Cardiac muscle cell (in vitro differentiated cells and primary cell): Measurements from ENCODE around the gene CCL3. TPM values are rescaled to one million over a fixed set of nuclear protein-coding genes. Genes with fewer than 3 reads are reported as not detected.

Source experiments
- DNase-seq, 2 donors: peaks; one replicate each; pipeline versions ENCODE4 v3.0.0 to v3.0.0-alpha.2; 2010 to 2017; ENCODE audit warnings: low read depth in 1 of 2, low spot score in 1 of 2
- H3K27ac ChIP-seq: fragments of 200-600 bp; sonication (generic); 2 replicates; pipeline ENCODE4 v1.5.1; 2016
- H3K27me3 ChIP-seq: fragments of 200-600 bp; sonication (generic); 2 replicates; pipeline ENCODE4 v1.6.0; 2016; ENCODE audit warnings: control low read depth
- H3K36me3 ChIP-seq: fragments of 200-600 bp; sonication (generic); 2 replicates; pipeline ENCODE4 v1.5.1; 2016; ENCODE audit warnings: control low read depth
- H3K4me1 ChIP-seq: fragments of 200-600 bp; sonication (generic); 2 replicates; pipeline ENCODE4 v1.8.1; 2017; ENCODE audit warnings: low read depth, mild to moderate bottlenecking, mixed run types
- H3K4me3 ChIP-seq: fragments of 200-600 bp; sonication (generic); 2 replicates; pipeline ENCODE4 v1.5.1; 2016; ENCODE audit warnings: mild to moderate bottlenecking
- H3K9me3 ChIP-seq: fragments of 200-600 bp; sonication (generic); 2 replicates; pipeline ENCODE4 v1.5.1; 2017; ENCODE audit warnings: low read depth, mild to moderate bottlenecking, control low read depth
- polyA plus RNA-seq: library from polyadenylated mRNA; unstranded; fragments of >200 nt; fragmentation: Nextera tagmentation; extraction: Ambion mirVana; gene quantifications from 2 replicates; pipeline ENCODE4 v1.2.1, GENCODE V29; 2016
- total RNA-seq: library from RNA; depleted of rRNA; stranded (reverse); fragments of >200 nt; gene quantifications from 2 replicates; pipeline ENCODE4 v1.2.3, GENCODE V29; 2016
- TF ChIP-seq, protein P1 (sequence below): IDR thresholded peaks from 2 replicates; pipeline ENCODE4 v1.5.1; 2012; ENCODE audit warnings: low read depth, mild to moderate bottlenecking, low read length

CCL3 gene
- total and polyA plus RNA-seq, 2 experiments from 2014 or later: not detected

DNA sequence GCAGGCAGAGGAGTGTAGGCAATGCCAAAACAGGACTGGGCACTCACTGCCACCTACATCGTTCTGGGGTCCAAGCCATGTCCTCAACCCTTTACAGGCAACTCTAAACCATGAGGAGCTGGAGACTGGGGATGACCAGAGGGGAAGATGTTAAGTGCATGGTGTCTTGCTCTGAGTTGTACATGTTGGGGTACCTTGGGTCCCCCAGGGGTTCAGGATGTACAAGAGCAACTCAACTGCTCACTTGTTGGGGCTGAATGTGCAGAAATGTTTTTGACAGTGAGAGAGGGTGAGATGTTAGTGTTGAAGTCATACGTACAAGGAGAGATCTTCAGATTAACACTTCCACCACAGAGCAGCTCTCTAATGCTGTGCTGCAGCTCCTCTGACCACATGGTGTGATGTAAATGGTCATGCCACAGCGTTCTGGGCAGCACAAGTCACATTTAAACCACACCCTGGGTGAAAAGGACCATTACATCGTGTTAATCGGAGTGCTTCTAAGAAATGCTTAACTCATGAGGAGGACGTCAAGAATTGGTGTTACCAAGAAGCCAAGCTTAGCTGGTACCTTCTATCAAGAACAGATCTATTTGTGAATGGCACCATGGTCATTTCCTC lies 23.5 kb downstream of the CCL3 start:
- Histone ChIP-seq H3K36me3 (no peaks in the 10 kb centered on the region), H3K4me1 (no peaks in the 10 kb centered on the region), H3K27me3 (no peaks in the 10 kb centered on the region), H3K27ac (no peak overlapping the region), H3K4me3 (no peak overlapping the region), H3K9me3 (no peaks in the 10 kb centered on the region)
- no peak for DNase-seq
- TF ChIP-seq, protein P1, sequence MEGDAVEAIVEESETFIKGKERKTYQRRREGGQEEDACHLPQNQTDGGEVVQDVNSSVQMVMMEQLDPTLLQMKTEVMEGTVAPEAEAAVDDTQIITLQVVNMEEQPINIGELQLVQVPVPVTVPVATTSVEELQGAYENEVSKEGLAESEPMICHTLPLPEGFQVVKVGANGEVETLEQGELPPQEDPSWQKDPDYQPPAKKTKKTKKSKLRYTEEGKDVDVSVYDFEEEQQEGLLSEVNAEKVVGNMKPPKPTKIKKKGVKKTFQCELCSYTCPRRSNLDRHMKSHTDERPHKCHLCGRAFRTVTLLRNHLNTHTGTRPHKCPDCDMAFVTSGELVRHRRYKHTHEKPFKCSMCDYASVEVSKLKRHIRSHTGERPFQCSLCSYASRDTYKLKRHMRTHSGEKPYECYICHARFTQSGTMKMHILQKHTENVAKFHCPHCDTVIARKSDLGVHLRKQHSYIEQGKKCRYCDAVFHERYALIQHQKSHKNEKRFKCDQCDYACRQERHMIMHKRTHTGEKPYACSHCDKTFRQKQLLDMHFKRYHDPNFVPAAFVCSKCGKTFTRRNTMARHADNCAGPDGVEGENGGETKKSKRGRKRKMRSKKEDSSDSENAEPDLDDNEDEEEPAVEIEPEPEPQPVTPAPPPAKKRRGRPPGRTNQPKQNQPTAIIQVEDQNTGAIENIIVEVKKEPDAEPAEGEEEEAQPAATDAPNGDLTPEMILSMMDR: no peak

DNA sequence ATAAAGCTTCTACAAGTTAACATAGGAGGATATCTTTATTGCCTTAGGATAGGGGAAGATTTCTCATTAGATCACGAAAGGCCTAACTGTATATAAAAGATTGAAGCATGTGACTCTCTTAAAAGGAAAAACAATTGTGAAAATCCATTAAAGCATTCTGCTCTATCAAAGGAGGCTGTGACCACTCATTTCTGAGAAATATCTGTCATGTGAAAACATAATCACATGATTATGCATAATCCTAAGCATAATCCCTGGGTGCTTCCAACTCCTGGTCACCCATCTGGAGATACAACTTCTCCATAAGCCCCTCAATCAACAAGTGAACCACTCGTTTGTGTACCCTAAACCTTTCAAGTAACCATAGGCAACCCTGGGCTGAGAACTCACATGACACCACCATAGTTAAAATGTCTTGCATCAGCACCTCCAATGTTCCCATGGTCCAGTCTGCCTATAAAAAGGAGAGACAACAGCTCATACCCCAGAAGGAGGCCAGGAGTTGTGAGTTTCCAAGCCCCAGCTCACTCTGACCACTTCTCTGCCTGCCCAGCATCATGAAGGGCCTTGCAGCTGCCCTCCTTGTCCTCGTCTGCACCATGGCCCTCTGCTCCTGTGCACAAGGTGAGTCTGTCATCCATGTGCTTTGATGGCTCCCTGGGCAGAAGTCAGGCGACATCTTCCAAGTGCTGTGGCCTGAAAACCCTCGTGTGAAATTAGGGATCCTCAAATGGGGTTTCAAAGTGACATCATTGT lies 26.0 kb downstream of the CCL3 start, which contains the start of gene CCL18:
CCL18 (plus strand) TSS at position 487 of the 756 bp plus-strand sequence; CDS start at position 558, 71 bp downstream.
- H3K36me3 ChIP-seq: no peaks in the 10 kb centered on the region
- no peaks in the 10 kb centered on the region for H3K27me3 ChIP-seq
- TF ChIP-seq, protein P1: no peak

DNA sequence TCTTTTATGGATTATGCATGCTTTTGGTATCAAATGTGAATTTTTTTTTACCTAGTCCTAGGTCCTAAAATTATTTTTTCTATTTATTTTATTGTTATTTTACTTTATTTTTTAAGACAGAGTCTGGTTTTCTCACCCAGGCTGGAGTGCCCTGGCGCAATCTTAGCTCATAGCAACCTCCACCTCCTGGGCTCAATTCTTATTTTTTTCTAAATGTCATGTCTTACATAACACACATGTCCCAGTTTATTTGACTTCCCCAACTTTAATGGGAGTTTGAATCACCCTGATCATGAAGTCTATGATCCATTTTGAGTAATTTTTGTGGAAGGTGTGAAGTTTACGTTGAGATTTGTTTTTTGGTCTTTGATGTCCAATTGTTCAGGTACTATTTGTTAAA lies 29.1 kb downstream of the CCL3 start:
- Histone ChIP-seq H3K27ac (no peak overlapping the region), H3K27me3 (no peaks in the 10 kb centered on the region), H3K4me3 (no peak overlapping the region), H3K36me3 (no peaks in the 10 kb centered on the region), H3K4me1 (peaks cover 7% of the 10 kb centered on the region), H3K9me3 (no peaks in the 10 kb centered on the region)
- DNase-seq: no peak
- TF ChIP-seq, protein P1: no peak

More for the DNA sequence above, 26.0 kb downstream of the CCL3 start, which contains the start of gene CCL18:
- H3K27ac ChIP-seq: no peak within 1 kb of the TSS
- no peak within 1 kb of the TSS for H3K4me3 ChIP-seq
- DNase-seq: no peak
- H3K9me3 ChIP-seq: no peaks in the 10 kb centered on the region
- no peaks in the 10 kb centered on the region for H3K4me1 ChIP-seq

DNA sequence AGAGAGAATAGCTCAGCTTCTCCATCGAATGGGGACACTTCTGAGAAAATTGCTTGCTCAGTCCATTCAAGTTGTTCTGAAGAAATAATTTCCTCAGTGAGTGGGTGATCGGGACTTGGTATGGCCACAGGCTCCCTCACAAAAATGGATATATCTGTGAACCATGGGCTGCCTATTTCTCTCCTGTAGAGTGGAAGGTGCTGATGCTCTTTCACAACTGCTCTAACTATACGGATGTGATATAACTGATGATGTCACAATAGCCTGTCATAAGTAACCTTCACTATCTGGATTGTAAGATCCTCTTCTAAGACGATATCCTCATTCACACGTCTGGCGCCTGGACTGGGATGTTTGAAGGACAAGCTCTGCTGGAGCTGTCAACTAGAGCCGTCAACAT lies 30.5 kb downstream of the CCL3 start:
- Histone ChIP-seq H3K9me3 (no peaks in the 10 kb centered on the region), H3K27ac (no peak overlapping the region), H3K4me3 (no peak overlapping the region), H3K36me3 (no peaks in the 10 kb centered on the region), H3K4me1 (peaks cover 7% of the 10 kb centered on the region), H3K27me3 (no peaks in the 10 kb centered on the region)
- TF ChIP-seq, protein P1: no peak
- no peak for DNase-seq

DNA sequence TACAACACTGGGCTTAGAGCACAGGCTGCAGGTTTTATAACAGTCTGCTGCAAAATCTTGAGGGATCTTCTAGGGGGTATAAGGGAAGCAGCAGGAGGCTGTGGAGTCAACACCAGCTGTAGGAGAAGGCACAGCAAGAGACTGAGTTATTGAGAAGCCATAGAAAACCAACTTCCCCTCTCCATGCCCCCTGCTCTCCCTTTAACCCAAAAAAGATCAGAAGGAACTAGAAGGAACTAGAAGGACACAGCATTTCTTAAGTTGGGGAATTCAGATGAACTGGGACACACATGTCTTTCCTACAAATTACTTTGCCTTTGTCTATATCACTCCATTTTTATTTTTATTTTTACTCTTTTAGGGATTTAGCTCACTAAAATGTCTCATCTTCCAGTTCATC lies 32.0 kb downstream of the CCL3 start:
- no peak for DNase-seq
- no peak overlapping the region for H3K27ac ChIP-seq
- H3K4me1 ChIP-seq: peaks cover 7% of the 10 kb centered on the region
- no peaks in the 10 kb centered on the region for H3K27me3 ChIP-seq
- no peak overlapping the region for H3K4me3 ChIP-seq
- H3K9me3 ChIP-seq: no peaks in the 10 kb centered on the region
- H3K36me3 ChIP-seq: no peaks in the 10 kb centered on the region
- TF ChIP-seq, protein P1: no peak
